A549 (cell line): ENCODE measurements around the gene ABCA4. TPM values are rescaled to one million over a fixed set of nuclear protein-coding genes. Genes with fewer than 3 reads are reported as not detected.

ENCODE experiments used
- ATAC-seq, 2 experiments: fragments of 200-7000 bp in 1 of 2; fragments of >200 bp in 1 of 2; cut with Nextera tagmentation in 1 of 2; cut with Tn5 transposase in 1 of 2; 3 replicates each; pipeline versions ENCODE4 v1.8.0 to v1.9.1; 2018 to 2020; ENCODE audit warnings: mild to moderate bottlenecking in 1 of 2, moderate library complexity in 1 of 2
- CTCF ChIA-PET: fragments of 300-600 bp; sonication (Branson Sonifier 250); formaldehyde crosslinking; extraction: SDS; loops from one replicate; lab custom pipeline; 2021; ENCODE audit warnings: antibody characterized with exemption, inconsistent platforms; lab: Yijun Ruan, JAX
- POLR2A ChIA-PET: fragments of 350-600 bp; formaldehyde crosslinking; extraction: SDS; loops from one replicate; lab custom pipeline; 2021; ENCODE audit warnings: antibody characterized with exemption, inconsistent platforms; lab: Yijun Ruan, JAX
- DNase-seq, 2 experiments: peaks; one replicate each; pipeline versions ENCODE4 v3.0.0 to v3.0.0-alpha.2; 2011 to 2016; ENCODE audit warnings: low read depth in 1 of 2, low spot score in 1 of 2
- FAIRE-seq: peaks from 2 replicates; lab custom pipeline; 2011; peaks lifted over from hg19 to GRCh38; lab: Jason Lieb, UNC
- H3K27ac ChIP-seq, 2 experiments: fragments of >200 bp; sonication (Bioruptor Twin); formaldehyde crosslinking; 3 replicates each; pipeline ENCODE4 v1.5.1; 2016 to 2017
- H3K4me1 ChIP-seq: fragments of >200 bp; sonication (Bioruptor Twin); formaldehyde crosslinking; 3 replicates; pipeline ENCODE4 v1.6.1; 2016
- H3K4me2 ChIP-seq: fragments of >200 bp; sonication (Bioruptor Twin); formaldehyde crosslinking; 3 replicates; pipeline ENCODE4 v1.6.1; 2016
- H3K4me3 ChIP-seq: fragments of >200 bp; sonication (Bioruptor Twin); formaldehyde crosslinking; 3 replicates; pipeline ENCODE4 v1.5.1; 2016
- H3K9me3 ChIP-seq: fragments of >200 bp; sonication (Bioruptor Twin); formaldehyde crosslinking; 3 replicates; pipeline ENCODE4 v1.6.1; 2016
- CEBPB ChIP-seq, 2 experiments: fragments of >200 bp in 1 of 2; sonication (Bioruptor Twin) in 1 of 2; formaldehyde crosslinking in 1 of 2; IDR thresholded peaks; 2 replicates each; pipeline ENCODE4 v1.6.1; 2012 to 2016
- CHD4 ChIP-seq: fragments of 200-600 bp; sonication (generic); IDR thresholded peaks from 2 replicates; pipeline ENCODE4 v1.6.1; 2016; ENCODE audit warnings: antibody characterized with exemption, mild to moderate bottlenecking, borderline replicate concordance
- FOSB ChIP-seq: fragments of 250-450 bp; sonication (Bioruptor Pico); IDR thresholded peaks from 2 replicates; pipeline ENCODE4 v1.5.0; 2020; ENCODE audit warnings: mild to moderate bottlenecking, moderate library complexity
- GATA3 ChIP-seq: IDR thresholded peaks from 2 replicates; pipeline ENCODE4 v1.6.1; 2012; ENCODE audit warnings: borderline replicate concordance
- HEYL ChIP-seq: fragments of 250-450 bp; sonication (Bioruptor Pico); IDR thresholded peaks from 2 replicates; pipeline ENCODE4 v1.8.0; 2021; ENCODE audit warnings: mild to moderate bottlenecking, moderate library complexity
- JUN ChIP-seq, 2 experiments: fragments of >200 bp; sonication (Bioruptor Twin); formaldehyde crosslinking; IDR thresholded peaks; 2 replicates in 1 of 2; 3 replicates in 1 of 2; pipeline ENCODE4 v1.6.1; 2016 to 2017
- MAFK ChIP-seq: fragments of 450-650 bp; IDR thresholded peaks from 2 replicates; pipeline ENCODE4 v1.6.1; 2014; ENCODE audit not compliant: partially characterized antibody
- MYC ChIP-seq: IDR thresholded peaks from 2 replicates; pipeline ENCODE4 v1.6.1; 2012; ENCODE audit warnings: mild to moderate bottlenecking, inconsistent platforms, low read length, improper control_type of control experiment, borderline replicate concordance
- NFE2L2 ChIP-seq: fragments of 150-350 bp; conservative IDR thresholded peaks from 2 replicates; pipeline ENCODE4 v1.6.1; 2014; ENCODE audit warnings: low read length
- NPAS2 ChIP-seq: fragments of 250-450 bp; sonication (Bioruptor Pico); IDR thresholded peaks from 2 replicates; pipeline ENCODE4 v1.8.0; 2022; ENCODE audit warnings: mild to moderate bottlenecking, moderate library complexity, borderline replicate concordance
- PHF8 ChIP-seq: fragments of 200-600 bp; sonication (generic); IDR thresholded peaks from 2 replicates; pipeline ENCODE4 v1.6.1; 2016; ENCODE audit warnings: low read depth, mild to moderate bottlenecking, antibody characterized with exemption, moderate library complexity, borderline replicate concordance
- POLR2A ChIP-seq: IDR thresholded peaks from 2 replicates; pipeline ENCODE4 v1.6.1; 2012; ENCODE audit warnings: mild to moderate bottlenecking, low read length
- RFX5 ChIP-seq: fragments of 450-650 bp; IDR thresholded peaks from 2 replicates; pipeline ENCODE4 v1.7.1; 2014; ENCODE audit warnings: antibody characterized with exemption, mild to moderate bottlenecking, moderate library complexity
- RNF2 ChIP-seq: fragments of 200-600 bp; sonication (generic); IDR thresholded peaks from 2 replicates; pipeline ENCODE4 v1.6.1; 2016; ENCODE audit warnings: low read depth, mild to moderate bottlenecking, antibody characterized with exemption, moderate library complexity, borderline replicate concordance
- ZC3H11A ChIP-seq: fragments of 450-650 bp; IDR thresholded peaks from 2 replicates; pipeline ENCODE4 v1.6.1; 2014; ENCODE audit warnings: antibody characterized with exemption, mild to moderate bottlenecking
- WGBS: methylation state at CpG from one replicate; pipeline ENCODE4 v1.1.6; 2017; ENCODE audit errors: missing lambda C conversion rate; 5-methylcytosine and 5-hydroxymethylcytosine counted together
- polyA plus RNA-seq, 4 experiments: library from polyadenylated mRNA; depleted of rRNA in 3 of 4; stranded (reverse); fragments of >200 nt; fragmentation: RNase III in 1 of 4; extraction: RNeasy Plus Mini Kit Qiagen cat#74134 plus additional on column Dnase treatment in 1 of 4; gene quantifications; 2 replicates in 3 of 4; 3 replicates in 1 of 4; pipeline ENCODE4 v1.2.3, GENCODE V29; 2011 to 2017
- TF ChIP-seq, protein P1 (sequence below): fragments of >200 bp; sonication (Bioruptor Twin); formaldehyde crosslinking; IDR thresholded peaks from 3 replicates; pipeline ENCODE4 v1.6.1; 2016
- TF ChIP-seq, protein P2 (sequence below): fragments of 250-450 bp; sonication (Bioruptor Pico); IDR thresholded peaks from 2 replicates; pipeline ENCODE4 v1.5.0; 2021; ENCODE audit warnings: mild to moderate bottlenecking, moderate library complexity, borderline replicate concordance
- TF ChIP-seq, protein P3 (sequence below): fragments of 150-350 bp; IDR thresholded peaks from 2 replicates; pipeline ENCODE4 v1.6.1; 2014; ENCODE audit warnings: low read depth, mild to moderate bottlenecking, low read length
- TF ChIP-seq, protein P4 (sequence below): fragments of >200 bp; sonication (Bioruptor Twin); formaldehyde crosslinking; IDR thresholded peaks from 2 replicates; pipeline ENCODE4 v1.6.1; 2016
- TF ChIP-seq, protein P5 (sequence below): fragments of 200-600 bp; sonication (generic); IDR thresholded peaks from 2 replicates; pipeline ENCODE4 v1.6.1; 2016; ENCODE audit warnings: antibody characterized with exemption, mild to moderate bottlenecking, moderate library complexity
- TF ChIP-seq, protein P6 (sequence below): fragments of >200 bp; sonication (Bioruptor Twin); formaldehyde crosslinking; IDR thresholded peaks from 3 replicates; pipeline ENCODE4 v1.5.1; 2016

The ABCA4 gene
- polyA plus RNA-seq, 2 of the 4 experiments (the other 2 are of a cell fraction), result 0.05 to 0.23 TPM

GRCh38 chr1:94031591-94031990 is 89.4 kb downstream of the ABCA4 start:
- Histone ChIP-seq H3K9me3 (no peaks in the 10 kb centered on the region), H3K4me1 (no peaks in the 10 kb centered on the region)
- WGBS, result 81% methylated on average over 5 of the region's 9 CpGs
- CTCF ChIA-PET, result interaction anchor here (0.7 to 32.3 kb wide), 5 partner anchors 10 to 306 kb away, joined by 3 to 840 read pairs (median 3); no protein-coding TSS in a partner anchor
- POLR2A ChIA-PET, result no interaction called here
- TF ChIP-seq NFE2L2 (no peak), PHF8 (no peak), HEYL (CRISPR knock-in tag) (no peak), RNF2 (no peak), MYC (no peak), JUN (IDR thresholded peaks at IDR 0.05) (no peak), RFX5 (no peak)
- TF ChIP-seq, protein P1, sequence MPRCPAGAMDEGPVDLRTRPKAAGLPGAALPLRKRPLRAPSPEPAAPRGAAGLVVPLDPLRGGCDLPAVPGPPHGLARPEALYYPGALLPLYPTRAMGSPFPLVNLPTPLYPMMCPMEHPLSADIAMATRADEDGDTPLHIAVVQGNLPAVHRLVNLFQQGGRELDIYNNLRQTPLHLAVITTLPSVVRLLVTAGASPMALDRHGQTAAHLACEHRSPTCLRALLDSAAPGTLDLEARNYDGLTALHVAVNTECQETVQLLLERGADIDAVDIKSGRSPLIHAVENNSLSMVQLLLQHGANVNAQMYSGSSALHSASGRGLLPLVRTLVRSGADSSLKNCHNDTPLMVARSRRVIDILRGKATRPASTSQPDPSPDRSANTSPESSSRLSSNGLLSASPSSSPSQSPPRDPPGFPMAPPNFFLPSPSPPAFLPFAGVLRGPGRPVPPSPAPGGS, result no peak
- TF ChIP-seq, protein P2, sequence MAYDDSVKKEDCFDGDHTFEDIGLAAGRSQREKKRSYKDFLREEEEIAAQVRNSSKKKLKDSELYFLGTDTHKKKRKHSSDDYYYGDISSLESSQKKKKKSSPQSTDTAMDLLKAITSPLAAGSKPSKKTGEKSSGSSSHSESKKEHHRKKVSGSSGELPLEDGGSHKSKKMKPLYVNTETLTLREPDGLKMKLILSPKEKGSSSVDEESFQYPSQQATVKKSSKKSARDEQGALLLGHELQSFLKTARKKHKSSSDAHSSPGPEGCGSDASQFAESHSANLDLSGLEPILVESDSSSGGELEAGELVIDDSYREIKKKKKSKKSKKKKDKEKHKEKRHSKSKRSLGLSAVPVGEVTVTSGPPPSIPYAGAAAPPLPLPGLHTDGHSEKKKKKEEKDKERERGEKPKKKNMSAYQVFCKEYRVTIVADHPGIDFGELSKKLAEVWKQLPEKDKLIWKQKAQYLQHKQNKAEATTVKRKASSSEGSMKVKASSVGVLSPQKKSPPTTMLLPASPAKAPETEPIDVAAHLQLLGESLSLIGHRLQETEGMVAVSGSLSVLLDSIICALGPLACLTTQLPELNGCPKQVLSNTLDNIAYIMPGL (CRISPR knock-in tag), result no peak
- TF ChIP-seq, all 56 proteins: peak for 0
- Histone ChIP-seq H3K27ac (no peak overlapping the region; a peak in 1 of 6 replicates), H3K4me3 (no peak overlapping the region), H3K4me2 (no peak overlapping the region)
- DNase-seq, result no peak
- no peak for FAIRE-seq
- ATAC-seq, result no peak

- Histone ChIP-seq H3K4me2 (no peak overlapping the region), H3K9me3 (no peaks in the 10 kb centered on the region), H3K4me3 (no peak overlapping the region), H3K4me1 (peaks cover 1% of the 10 kb centered on the region; the same call in 1 of the 3 replicates), H3K27ac (no peak overlapping the region)
- FAIRE-seq, result no peak
- ChIA-PET CTCF (interaction anchor here (0.7 to 32.3 kb wide), 5 partner anchors 10 to 432 kb away, joined by 3 to 840 read pairs (median 4); no protein-coding TSS in a partner anchor), POLR2A (no interaction called here)
- TF ChIP-seq GATA3 (no peak), ZC3H11A (no peak)
- 82% methylated on average over 4 of the region's 4 CpGs for WGBS
- ATAC-seq, result no peak
- no peak for DNase-seq
Measured at GRCh38 chr1:94031154-94031553, 89.8 kb downstream of the ABCA4 start.

DNA sequence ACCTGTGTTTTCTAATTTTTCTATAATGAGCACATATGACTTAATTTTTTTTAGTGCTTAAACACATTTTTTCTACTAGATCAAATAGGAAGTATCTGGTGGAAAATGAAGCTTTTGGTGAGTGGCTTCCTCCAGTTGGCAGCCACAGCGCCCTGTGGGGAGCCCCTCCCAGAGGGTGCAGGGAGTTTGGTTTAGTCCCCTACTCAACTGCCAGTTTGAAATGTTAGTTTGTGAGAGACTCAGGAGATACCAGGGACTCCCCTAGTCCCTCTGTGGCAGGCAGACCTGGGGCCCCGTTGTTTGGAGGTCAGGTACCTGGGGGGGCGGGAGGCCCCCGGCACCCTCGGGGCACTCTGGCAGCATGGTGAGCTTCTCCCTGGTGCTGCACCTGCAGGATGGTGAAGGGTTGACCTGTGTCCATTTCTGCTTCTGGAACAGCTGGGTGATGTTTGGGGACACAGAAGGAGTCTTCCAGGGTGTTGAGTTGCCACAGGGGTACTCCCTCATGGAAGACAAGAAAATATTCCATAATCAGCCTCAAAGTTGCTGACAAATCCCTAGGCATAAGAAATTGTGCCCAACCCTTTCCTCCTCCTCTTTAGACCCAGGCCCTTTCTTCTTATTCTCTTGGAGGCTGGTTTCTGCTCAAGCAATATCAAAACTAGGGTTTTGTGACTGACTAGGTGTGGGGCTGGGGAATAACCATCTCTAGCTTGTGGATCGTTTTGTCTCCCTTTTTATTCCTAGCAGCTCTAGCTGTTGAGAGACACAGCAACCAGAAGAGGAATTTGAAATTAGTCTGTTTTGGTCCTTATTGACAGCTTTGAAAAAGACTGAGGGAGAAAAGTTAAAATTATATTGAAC is 91.6 kb downstream of the ABCA4 start:
- peaks cover 10% of the 10 kb centered on the region; the same call in 2 of the 3 replicates for H3K4me1 ChIP-seq
- H3K4me3 ChIP-seq, result no peak overlapping the region
- DNase-seq (no peak), ATAC-seq (no peak), FAIRE-seq (no peak)
- no peaks in the 10 kb centered on the region for H3K9me3 ChIP-seq
- H3K4me2 ChIP-seq, result no peak overlapping the region
- WGBS, result 44% methylated on average over 2 of the region's 6 CpGs
- no peak overlapping the region for H3K27ac ChIP-seq
- POLR2A ChIA-PET, result no interaction called here
- CTCF ChIA-PET, result interaction anchor here (1.4 to 32.3 kb wide), 3 partner anchors 12 to 434 kb away, joined by 4 to 840 read pairs (median 315); no protein-coding TSS in a partner anchor
- TF ChIP-seq RNF2, result no peak
- no peak for TF ChIP-seq NPAS2 (CRISPR knock-in tag)
- TF ChIP-seq, protein P3, sequence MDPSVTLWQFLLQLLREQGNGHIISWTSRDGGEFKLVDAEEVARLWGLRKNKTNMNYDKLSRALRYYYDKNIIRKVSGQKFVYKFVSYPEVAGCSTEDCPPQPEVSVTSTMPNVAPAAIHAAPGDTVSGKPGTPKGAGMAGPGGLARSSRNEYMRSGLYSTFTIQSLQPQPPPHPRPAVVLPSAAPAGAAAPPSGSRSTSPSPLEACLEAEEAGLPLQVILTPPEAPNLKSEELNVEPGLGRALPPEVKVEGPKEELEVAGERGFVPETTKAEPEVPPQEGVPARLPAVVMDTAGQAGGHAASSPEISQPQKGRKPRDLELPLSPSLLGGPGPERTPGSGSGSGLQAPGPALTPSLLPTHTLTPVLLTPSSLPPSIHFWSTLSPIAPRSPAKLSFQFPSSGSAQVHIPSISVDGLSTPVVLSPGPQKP, result no peak
- TF ChIP-seq CEBPB (IDR thresholded peaks at IDR 0.05), result no peak
- TF ChIP-seq RFX5, result no peak
- TF ChIP-seq FOSB (CRISPR knock-in tag), result no peak
- no peak for TF ChIP-seq ZC3H11A
- no peak for TF ChIP-seq CHD4
- TF ChIP-seq, protein P4, sequence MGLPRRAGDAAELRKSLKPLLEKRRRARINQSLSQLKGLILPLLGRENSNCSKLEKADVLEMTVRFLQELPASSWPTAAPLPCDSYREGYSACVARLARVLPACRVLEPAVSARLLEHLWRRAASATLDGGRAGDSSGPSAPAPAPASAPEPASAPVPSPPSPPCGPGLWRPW, result no peak
- TF ChIP-seq POLR2A, result no peak
- TF ChIP-seq, protein P5, sequence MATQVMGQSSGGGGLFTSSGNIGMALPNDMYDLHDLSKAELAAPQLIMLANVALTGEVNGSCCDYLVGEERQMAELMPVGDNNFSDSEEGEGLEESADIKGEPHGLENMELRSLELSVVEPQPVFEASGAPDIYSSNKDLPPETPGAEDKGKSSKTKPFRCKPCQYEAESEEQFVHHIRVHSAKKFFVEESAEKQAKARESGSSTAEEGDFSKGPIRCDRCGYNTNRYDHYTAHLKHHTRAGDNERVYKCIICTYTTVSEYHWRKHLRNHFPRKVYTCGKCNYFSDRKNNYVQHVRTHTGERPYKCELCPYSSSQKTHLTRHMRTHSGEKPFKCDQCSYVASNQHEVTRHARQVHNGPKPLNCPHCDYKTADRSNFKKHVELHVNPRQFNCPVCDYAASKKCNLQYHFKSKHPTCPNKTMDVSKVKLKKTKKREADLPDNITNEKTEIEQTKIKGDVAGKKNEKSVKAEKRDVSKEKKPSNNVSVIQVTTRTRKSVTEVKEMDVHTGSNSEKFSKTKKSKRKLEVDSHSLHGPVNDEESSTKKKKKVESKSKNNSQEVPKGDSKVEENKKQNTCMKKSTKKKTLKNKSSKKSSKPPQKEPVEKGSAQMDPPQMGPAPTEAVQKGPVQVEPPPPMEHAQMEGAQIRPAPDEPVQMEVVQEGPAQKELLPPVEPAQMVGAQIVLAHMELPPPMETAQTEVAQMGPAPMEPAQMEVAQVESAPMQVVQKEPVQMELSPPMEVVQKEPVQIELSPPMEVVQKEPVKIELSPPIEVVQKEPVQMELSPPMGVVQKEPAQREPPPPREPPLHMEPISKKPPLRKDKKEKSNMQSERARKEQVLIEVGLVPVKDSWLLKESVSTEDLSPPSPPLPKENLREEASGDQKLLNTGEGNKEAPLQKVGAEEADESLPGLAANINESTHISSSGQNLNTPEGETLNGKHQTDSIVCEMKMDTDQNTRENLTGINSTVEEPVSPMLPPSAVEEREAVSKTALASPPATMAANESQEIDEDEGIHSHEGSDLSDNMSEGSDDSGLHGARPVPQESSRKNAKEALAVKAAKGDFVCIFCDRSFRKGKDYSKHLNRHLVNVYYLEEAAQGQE, result no peak
- TF ChIP-seq, protein P6, sequence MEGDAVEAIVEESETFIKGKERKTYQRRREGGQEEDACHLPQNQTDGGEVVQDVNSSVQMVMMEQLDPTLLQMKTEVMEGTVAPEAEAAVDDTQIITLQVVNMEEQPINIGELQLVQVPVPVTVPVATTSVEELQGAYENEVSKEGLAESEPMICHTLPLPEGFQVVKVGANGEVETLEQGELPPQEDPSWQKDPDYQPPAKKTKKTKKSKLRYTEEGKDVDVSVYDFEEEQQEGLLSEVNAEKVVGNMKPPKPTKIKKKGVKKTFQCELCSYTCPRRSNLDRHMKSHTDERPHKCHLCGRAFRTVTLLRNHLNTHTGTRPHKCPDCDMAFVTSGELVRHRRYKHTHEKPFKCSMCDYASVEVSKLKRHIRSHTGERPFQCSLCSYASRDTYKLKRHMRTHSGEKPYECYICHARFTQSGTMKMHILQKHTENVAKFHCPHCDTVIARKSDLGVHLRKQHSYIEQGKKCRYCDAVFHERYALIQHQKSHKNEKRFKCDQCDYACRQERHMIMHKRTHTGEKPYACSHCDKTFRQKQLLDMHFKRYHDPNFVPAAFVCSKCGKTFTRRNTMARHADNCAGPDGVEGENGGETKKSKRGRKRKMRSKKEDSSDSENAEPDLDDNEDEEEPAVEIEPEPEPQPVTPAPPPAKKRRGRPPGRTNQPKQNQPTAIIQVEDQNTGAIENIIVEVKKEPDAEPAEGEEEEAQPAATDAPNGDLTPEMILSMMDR, result no peak
- TF ChIP-seq MAFK, result no peak
